ENCODE data around the gene SLC45A2. TPM values are rescaled to one million over a fixed set of nuclear protein-coding genes. Genes with fewer than 3 reads are reported as not detected.

Gene SLC45A2
- total RNA-seq, 1 donor from 2014 or later: not detected

GRCh38 chr5:34007201-34007620, 22.7 kb upstream of the SLC45A2 start:
- Histone ChIP-seq H3K27me3 (ENCODE audit: low read depth) (no peaks in the 10 kb centered on the region), H3K9me3 (replicated peaks) (no peaks in the 10 kb centered on the region), H3K4me1 (peaks cover 23% of the 10 kb centered on the region), H3K36me3 (peaks cover 18% of the 10 kb centered on the region), H3K27ac (replicated peaks) (peak overlapping the region; percentile 97), H3K4me3 (peak overlapping the region; percentile 79)
- intact Hi-C loops (cut with micrococcal nuclease): no loop called here
- TF ChIP-seq CTCF (IDR thresholded peaks at IDR 0.05; ENCODE audit: borderline replicate concordance): no peak
- no peak for DNase-seq

- Histone ChIP-seq H3K9me3 (replicated peaks) (no peaks in the 10 kb centered on the region), H3K36me3 (peaks cover 18% of the 10 kb centered on the region), H3K4me1 (peaks cover 23% of the 10 kb centered on the region), H3K27ac (replicated peaks) (no peak overlapping the region), H3K4me3 (no peak overlapping the region), H3K27me3 (ENCODE audit: low read depth) (no peaks in the 10 kb centered on the region)
- intact Hi-C loops (cut with micrococcal nuclease): no loop called here
- no peak for DNase-seq
- TF ChIP-seq CTCF (IDR thresholded peaks at IDR 0.05; ENCODE audit: borderline replicate concordance): no peak
Measured at GRCh38 chr5:34005681-34006080, 21.2 kb upstream of the SLC45A2 start.

- Histone ChIP-seq H3K9me3 (replicated peaks) (no peaks in the 10 kb centered on the region), H3K4me3 (no peak overlapping the region), H3K27me3 (ENCODE audit: low read depth) (no peaks in the 10 kb centered on the region), H3K36me3 (peaks cover 18% of the 10 kb centered on the region), H3K27ac (replicated peaks) (no peak overlapping the region), H3K4me1 (peaks cover 23% of the 10 kb centered on the region)
- no peak for DNase-seq
- TF ChIP-seq CTCF (IDR thresholded peaks at IDR 0.05; ENCODE audit: borderline replicate concordance): no peak
- intact Hi-C loops (cut with micrococcal nuclease): no loop called here
Measured at GRCh38 chr5:34005211-34005610, 20.7 kb upstream of the SLC45A2 start.

- Histone ChIP-seq H3K36me3 (peaks cover 18% of the 10 kb centered on the region), H3K4me3 (no peak overlapping the region), H3K4me1 (peaks cover 22% of the 10 kb centered on the region), H3K27me3 (ENCODE audit: low read depth) (no peaks in the 10 kb centered on the region), H3K9me3 (replicated peaks) (no peaks in the 10 kb centered on the region), H3K27ac (replicated peaks) (no peak overlapping the region)
- no peak for TF ChIP-seq CTCF (IDR thresholded peaks at IDR 0.05; ENCODE audit: borderline replicate concordance)
- intact Hi-C loops (cut with micrococcal nuclease): no loop called here
- DNase-seq: no peak
Measured at GRCh38 chr5:34003941-34004340, 19.4 kb upstream of the SLC45A2 start.

- no peak for TF ChIP-seq CTCF (IDR thresholded peaks at IDR 0.05; ENCODE audit: borderline replicate concordance)
- Histone ChIP-seq H3K27me3 (ENCODE audit: low read depth) (no peaks in the 10 kb centered on the region), H3K4me1 (peaks cover 17% of the 10 kb centered on the region), H3K27ac (replicated peaks) (no peak overlapping the region), H3K9me3 (replicated peaks) (no peaks in the 10 kb centered on the region), H3K36me3 (peaks cover 18% of the 10 kb centered on the region), H3K4me3 (no peak overlapping the region)
- DNase-seq: no peak
- intact Hi-C loops (cut with micrococcal nuclease): no loop called here
Measured at GRCh38 chr5:34002629-34003328, 18.3 kb upstream of the SLC45A2 start.

All from left ventricle myocardium inferior (tissue), 1 donor.